ENCODE results near the gene TLR10.

- TF ChIP-seq REST (IDR thresholded peaks at IDR 0.05; ENCODE audit: unreplicated experiment) (no peak), CTCF (conservative IDR thresholded peaks at IDR 0.05; ENCODE audit: low read depth in 2 of 2) (peak; percentile 57 to 60), STAT1 (IDR thresholded peaks at IDR 0.05; ENCODE audit: unreplicated experiment) (no peak), EZH2 (IDR thresholded peaks at IDR 0.05; ENCODE audit: low read depth, unreplicated experiment) (no peak), POLR2AphosphoS5 (IDR thresholded peaks at IDR 0.05; ENCODE audit: low read depth) (no peak), CREB1 (CRISPR knock-in tag; IDR thresholded peaks at IDR 0.05; ENCODE audit: low read depth) (no peak), ETS1 (IDR thresholded peaks at IDR 0.05) (no peak), EZH2phosphoT487 (IDR thresholded peaks at IDR 0.05; ENCODE audit: unreplicated experiment) (no peak), ZNF114 (CRISPR knock-in tag; IDR thresholded peaks at IDR 0.05) (no peak), JUNB (IDR thresholded peaks at IDR 0.05; ENCODE audit: unreplicated experiment) (no peak), ZNF331 (CRISPR knock-in tag; IDR thresholded peaks at IDR 0.05; ENCODE audit: low read depth) (no peak)
Observed at GRCh38 chr4:38782452-38783108, at the start of gene TLR10.
